Forelimb muscle (tissue), 1 donor: ENCODE results near the gene GXYLT1. TPM values are rescaled to one million over a fixed set of nuclear protein-coding genes. Genes with fewer than 3 reads are reported as not detected.
"Not testable (repeated sequence)": the region's sequence is repeated elsewhere in the genome, so short reads cannot be mapped to it uniquely, and the experiment has no call there.

ENCODE experiments used
- DNase-seq: peaks from one replicate; pipeline ENCODE4 v3.0.0-alpha.2; 2013; ENCODE audit warnings: low read depth
- polyA plus RNA-seq: library from polyadenylated mRNA; unstranded; fragments of 120-200 nt; gene quantifications from one replicate; pipeline ENCODE4 v1.2.1, GENCODE V29; 2013; ENCODE audit not compliant: insufficient read length

The GXYLT1 gene
- polyA plus RNA-seq, 1 donor = 15.0 TPM

DNA sequence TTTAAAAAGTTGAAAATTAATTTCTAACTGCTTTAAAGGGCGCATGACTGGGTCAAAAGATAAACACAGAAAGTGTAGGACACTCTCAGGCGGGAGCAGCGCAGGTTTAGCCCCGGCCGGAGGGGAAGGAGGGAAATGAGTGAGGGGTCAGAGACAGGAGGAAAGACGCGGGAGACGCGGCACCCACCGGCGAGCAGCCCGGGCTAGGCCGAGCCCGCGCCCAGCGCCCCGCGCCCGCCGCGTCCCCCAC is 591 bp downstream of the GXYLT1 start:
- DNase-seq = no peak

DNA sequence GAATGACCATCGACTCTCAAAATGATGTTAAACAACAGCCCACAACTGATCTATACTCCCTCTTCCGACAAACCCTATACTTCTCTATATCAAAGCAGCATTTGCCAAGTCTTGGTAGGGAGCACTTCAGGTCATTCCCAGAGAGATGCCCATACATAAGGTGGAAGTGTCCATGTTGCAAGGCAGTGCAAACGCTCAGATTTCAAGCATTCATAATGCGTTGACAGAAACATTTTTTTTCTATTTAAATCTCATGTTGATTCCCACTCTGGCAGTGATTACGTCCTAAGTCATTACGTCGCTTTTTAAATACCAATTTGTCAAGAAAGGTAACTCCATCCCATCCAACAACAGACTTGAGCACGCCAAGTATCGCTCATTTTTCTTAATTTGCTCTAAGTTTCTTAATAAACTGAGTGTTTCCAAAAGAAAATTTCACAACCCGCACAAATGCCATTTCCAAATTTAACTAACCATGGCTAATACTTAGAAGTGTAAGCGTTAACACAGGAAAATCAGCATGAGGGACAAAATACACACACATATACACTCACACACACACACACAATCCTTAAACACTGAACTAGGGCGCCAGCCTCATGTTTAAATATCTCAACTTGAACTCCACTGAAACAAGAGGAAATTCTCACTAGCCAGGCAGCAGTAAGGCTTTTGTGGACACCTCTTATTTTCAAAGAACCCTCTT is 1.1 kb downstream of the GXYLT1 start:
- no peak for DNase-seq

DNA sequence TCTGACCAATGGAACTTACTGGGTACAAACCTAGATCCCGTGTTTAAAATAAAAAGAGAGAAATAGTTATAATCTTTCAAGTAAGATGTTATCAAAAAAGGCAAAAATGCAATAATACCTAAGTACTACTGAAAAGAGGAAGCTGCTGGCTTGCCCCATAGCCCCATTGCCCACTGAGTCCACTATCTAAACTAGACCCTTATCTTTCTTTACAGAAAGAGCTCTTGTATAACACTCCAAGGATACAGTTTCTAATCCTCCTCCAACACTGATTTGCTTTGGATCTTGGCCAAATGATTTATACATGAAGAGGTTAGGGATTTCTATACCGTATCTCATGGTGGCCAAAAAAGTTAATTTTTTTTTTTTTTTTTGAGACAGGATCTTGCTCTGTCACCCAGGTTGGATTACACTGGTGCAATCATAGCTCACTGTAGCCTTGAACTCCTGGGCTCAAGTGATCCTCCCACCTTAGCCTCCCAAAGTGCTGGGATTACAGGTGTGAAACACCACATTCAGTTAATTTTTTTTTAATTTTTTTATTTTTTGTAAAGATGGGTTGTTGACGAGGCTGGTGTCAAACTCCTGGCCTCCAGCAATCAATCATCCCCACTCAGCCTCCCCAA is 2.6 kb downstream of the GXYLT1 start:
- DNase-seq = no peak

DNA sequence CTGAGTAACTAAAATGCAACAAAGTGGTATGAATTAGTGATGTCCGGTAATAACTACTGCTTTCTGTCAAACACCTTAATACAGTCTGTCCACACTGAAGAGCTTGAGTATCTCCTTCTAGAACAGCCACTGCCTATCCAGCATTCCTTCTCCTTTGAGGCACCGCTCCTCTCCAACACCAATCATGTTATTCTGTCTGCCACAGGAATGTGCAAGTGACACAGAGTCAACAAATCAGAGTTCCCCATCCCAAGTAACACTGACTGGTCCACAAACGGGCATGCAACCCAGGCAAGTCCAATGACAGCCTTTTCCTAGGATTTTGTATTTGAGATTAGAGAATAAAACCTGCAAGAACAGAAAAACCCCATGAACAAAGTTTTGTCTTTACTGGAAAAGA is 3.8 kb downstream of the GXYLT1 start:
- DNase-seq = no peak

DNA sequence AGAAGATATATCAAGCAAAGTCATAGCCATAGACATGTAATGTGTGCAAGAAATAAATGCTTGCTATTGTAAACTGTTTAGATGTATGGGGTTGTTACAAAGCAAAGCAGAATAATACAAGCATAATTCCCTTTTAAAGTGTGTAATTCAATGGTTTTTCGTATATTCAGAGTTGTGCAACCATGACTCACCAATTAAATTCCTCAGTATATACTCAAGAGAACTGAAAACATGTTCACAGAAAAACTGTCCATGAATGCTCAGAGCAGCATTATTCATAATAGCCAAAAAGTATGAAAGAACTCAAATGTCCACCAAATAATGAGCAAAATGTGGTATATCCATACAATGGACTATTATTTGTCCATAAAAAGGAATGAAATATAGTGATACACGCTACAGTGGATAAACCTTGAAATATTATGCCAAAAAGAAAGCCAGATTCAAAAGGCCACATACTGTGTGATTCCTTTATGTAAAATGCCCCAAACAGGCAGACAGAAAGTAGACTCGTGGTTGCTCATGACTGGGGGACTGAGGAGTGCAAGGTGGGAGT is 9.3 kb downstream of the GXYLT1 start:
- DNase-seq = no peak

DNA sequence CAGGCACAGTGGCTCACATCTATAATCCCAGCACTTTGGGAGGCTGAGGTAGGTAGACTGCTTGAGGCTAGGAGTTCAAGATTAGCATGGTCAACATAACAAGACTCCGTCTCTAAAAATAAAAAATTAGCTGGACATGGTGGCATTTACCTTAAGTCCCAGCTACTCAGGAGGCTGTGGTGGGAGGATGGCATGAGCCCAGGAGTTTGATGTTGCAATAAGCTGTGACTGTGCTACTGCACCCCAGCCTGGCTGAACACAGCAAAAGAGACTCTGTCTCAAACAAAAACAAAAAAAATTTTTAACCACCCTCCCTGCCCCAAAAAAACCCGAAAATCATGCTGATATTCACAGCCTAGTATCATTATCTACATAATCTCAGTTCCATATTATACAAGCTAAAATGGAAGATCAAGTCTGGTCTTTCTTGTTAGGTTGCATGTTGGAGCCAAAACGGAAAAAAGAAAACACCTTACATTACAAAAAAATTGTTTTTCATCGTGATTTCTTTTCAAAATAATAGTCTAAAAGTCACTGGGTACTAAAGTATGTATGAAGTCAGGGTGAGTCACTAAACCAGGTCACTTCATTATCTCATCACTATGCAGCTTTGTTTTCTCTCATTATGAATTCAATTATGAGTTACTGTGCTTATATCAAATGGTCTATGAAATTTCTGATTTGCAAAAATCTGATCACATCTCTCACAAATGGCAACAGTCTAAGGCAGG is 13.8 kb downstream of the GXYLT1 start:
- DNase-seq = no peak

DNA sequence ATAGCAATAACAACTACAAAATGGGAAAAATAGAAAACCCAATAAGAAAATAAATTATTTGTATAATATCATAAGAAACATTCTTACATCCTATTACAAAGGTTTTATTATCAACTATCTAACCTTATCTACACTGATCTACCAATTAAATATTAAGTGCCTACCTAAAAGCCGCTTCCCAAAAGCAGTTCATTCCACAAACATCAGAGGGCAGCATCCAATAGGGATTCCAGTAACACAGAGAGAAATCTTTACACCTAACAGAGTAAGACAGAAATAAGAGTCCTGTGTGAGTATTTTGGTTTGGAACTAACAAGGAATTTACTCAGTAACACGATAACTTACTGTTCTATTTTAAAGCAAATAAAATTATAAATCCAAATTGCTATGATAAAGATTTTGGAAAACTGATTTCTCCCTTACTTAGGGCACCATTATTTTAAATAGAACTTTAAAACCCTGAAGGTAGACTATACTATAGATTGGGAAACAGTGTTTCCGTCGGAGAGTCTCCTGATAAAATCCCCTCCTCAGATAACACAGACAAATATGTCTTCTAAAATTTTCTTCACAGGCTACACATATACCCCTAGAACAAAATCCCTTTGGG is 15.0 kb downstream of the GXYLT1 start:
- no peak for DNase-seq

DNA sequence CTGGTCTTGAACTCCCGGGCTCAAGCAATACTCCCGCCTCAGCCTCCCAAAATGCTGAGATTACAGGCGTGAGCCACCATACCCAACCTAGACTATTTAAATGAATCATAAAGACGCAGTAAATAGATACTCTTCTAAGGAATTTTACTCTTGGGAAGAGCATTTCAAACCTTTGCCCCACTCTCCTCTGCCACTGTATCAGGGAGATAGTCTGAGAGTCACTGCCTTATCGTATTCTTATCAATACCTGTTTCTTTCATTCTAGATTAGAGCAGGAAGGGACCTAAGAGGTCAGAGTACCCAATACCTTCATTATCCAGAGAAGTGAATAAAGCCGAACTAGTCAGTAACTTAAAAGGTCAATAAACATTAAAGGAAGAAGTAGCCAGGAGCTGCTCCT is 15.8 kb downstream of the GXYLT1 start:
- no peak for DNase-seq

DNA sequence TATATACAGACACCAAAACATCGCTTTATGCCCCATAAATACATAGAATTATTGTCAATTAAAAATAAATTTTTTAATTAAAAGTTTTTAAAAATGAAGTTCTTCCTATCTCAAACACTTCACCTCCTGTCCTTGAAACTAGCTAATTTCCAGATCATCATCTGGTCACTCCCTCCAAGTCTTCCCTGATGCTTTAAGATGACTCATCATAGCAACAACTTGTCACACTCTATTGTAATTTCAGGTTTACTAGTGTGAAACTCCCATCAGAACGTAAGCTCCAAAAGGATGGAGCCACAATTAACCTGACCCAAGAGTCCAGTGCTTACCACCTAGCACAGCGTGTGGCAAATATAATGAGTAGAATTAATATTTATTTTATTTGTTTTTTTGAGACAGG is 16.3 kb downstream of the GXYLT1 start:
- DNase-seq = no peak

DNA sequence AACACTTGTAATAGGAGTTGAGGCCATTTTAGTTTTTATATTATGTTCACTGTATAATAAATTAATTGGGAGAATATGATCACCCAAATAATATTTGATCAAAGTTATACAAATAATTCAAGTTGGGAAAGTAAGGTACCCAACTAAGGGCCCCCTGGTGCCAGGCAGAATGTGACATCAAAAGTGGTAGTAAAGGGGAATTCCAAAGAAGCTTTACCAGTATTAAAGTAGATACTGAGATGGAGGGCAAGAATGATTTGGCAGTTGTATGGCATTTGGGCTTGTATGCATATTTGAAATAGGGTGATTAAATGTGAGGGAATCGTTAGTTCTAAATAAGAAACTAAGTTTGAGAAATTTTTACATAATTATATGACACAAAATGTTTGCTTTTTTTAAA is 17.7 kb downstream of the GXYLT1 start:
- DNase-seq = no peak

DNA sequence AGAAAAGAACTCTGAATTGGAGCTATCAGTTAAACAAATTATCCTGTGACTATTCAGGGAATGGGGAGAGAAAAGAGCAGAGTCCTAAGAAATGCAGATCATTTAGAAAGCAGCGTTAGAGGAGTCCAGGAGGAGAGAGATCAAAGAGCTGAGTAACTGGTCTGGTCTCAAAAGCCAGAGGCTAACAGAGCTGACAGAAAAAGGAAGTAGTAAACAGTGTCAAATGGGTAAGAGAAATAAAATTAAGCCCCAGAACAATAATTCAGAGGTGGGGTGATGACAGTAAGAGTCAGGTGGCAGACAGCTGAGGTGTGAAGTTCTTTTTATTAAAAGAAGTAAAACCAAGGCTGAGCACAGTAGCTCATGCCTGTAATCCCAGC is 19.3 kb downstream of the GXYLT1 start:
- no peak for DNase-seq

DNA sequence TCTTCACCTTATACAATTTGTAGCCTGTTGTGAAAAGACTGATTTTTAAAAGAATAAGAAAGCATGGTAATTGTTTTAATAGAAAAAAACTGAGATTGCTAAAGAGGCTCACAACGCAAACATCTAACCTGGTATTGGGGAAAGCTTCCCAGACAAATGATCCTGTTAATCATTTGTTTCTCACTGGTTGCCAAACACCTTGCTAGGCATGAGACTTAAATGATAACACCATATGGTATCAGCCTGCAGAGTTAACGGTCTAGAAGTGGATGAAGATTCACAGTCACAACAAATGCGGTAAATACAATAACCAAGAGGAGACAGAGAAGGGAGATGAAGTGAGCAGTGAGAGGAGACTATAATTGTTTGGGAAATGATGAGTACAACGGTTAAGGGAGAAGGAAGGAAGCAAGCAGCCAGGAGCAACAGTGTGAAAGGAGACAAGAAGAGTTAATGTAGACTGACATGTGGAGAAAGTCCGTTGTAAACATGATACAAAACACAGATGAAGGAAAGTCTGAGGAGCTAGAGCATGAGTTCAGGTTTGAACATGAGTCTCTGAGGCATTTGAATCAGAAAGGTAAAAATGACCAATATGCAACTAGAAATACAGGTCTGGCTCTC is 19.8 kb downstream of the GXYLT1 start:
- no peak for DNase-seq

DNA sequence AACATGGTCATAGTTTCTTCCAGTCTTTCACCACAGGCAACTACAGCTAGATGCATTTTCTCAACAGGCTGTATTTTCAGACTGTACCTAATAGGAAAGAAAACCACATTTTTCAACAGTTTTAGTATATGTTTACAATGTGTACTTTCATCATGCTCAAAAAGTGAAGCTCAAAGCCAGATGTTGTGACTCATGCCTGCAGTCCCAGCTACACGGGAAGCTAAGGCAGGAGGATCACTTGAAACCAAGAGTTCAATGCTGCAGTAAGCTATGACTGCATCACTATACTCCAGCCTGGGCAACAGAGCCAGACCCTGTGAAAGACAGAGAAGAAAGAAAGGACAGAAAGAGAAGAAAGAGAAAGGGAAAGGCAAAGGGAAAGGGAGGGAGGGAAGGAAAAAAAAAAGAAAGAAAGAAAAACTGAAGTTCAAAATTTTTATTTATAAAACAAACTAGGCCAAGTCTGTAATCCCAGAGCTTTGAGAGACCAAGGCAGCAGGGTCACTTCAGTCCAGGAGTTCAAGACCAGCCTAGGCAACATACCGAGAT is 25.5 kb downstream of the GXYLT1 start:
- no peak for DNase-seq

DNA sequence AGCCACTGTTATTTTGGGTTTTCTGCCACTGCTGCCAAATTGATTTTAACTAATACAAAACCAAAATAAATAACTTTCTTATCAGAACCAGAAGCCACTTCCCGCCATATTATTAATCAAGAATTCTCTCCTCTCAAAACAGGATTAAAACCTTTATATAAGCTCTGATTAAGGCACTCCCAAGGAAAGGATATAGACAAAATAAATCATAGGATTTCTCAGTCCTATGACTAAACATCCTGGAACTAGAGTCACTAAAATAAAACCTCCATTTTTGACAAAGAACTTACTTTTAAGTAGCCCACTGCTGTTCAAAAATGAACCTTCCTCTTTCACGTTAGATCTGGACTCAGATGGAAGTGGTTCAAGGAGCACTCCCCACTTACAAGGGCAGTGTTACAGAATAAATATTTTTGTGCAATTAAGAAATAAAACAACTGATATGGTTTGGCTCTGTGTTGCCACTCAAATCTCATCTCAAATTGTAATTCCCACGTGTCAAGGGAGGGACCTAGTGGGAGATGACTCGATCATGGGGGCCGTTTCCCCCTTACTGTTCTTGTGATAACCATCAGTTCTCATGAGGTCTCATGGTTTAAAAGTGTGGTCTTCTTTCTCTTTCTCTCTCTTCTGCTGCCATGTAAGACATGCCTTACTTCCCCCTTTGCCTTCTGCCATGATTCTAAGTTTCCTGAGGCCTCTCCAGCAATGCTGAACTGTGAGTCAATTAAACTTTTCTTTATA is 26.4 kb downstream of the GXYLT1 start:
- no peak for DNase-seq

DNA sequence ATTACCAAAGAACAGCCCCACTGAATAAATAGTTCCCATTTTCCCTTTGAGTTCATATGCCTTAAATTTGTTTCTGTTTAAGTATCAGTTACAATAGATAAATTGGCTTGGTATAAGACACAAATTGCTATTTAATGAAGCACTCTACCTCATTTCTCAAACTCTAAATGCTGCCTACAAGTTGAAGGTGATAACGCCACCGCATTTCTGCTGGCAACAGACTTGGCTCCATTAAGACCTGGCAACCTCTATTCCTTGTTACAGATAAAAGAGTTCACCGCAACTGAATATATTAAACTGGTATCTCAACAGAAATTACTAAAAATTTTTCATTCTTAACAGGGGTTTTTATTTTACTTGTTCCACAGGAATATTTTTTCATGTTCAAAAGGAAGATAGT is 35.6 kb downstream of the GXYLT1 start:
- DNase-seq = no peak

DNA sequence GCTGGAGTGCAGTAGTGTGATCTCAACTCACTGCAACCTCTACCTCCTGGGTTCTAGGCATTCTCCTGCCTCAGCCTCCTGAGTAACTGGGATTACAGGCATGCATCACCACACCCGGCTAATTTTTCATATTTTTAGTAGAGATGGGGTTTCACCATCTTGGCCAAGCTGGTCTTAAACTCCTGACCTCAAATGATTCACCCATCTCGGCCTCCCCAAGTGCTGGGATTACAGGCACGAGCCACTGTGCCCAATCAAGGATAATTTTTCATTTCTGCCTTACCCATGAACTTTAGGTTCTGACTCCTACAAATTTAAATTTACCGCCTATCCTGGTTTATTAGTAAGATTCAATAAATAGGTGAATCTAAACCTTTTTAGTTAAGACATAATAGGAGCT is 37.9 kb downstream of the GXYLT1 start:
- not testable (repeated sequence) for DNase-seq

DNA sequence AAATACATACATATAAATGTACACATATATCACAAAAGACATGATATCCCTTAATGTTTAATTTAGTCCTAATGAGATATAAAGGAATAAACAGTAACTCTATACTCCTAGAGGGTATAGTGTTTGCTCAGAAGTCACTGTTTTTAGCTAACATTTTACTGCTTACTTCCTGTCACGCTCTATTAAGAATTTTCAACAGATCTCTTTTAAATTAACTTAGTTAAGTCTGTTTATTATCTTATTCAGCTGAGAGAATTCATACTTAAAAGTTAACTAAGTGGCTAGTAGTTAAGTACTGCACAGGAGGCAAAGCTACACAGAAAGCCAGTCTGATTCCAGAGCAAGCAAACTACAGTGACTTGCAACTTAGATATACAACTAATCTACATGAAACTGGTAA is 39.9 kb downstream of the GXYLT1 start:
- no peak for DNase-seq

DNA sequence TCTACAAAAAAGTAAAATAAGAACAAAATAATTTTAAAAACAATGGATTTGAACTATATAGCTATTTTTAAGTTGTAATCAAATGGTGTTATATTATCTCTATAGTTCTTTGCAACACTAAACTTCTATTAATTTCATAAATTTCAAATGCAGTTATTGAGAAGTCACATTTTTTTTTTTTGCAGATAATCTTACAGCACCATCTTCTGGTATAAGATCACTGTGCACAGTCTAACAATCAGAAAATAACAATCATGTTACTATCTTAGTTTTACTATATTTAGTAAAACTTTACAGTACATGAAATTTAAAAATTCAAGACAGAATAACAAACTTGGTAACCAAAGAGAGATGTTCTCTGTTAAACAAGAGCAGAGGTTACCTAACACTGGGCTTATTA is 40.6 kb downstream of the GXYLT1 start:
- no peak for DNase-seq

DNA sequence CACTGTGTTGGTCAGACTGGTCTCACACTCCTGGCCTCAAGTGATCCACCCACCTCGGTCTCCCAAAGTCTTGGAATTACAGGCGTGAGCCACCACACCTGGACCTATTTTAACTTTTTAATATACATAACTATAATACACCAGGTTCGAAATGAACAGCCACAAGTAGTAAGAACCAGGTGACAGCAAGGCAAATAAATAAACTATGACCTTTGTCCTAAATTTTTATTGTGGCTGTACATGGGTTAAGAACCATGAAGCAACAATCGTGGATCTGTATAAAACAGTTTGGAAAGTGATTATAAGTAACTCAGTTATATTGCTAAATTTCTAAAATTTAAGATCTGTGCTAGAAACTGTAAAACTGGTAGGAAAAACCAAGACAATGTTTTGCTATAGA is 41.5 kb downstream of the GXYLT1 start:
- DNase-seq = no peak

DNA sequence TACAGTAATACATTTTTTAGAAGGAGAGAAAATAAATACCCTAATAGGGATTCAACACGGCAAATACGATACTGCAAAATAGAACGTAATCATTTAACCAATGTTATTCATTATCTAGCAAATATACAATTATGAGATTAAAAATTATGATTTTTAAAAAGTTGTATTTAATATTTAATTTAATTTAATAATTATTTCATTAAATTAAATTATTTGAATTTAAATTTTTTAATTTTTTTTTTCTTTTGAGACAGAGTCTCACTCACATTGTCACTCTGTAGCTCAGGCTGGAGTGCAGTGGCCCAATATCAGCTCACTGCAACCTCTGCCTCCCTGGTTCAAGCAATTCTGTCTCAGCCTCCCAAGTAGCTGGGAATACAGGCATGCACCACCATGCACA is 42.0 kb downstream of the GXYLT1 start:
- DNase-seq = no peak

DNA sequence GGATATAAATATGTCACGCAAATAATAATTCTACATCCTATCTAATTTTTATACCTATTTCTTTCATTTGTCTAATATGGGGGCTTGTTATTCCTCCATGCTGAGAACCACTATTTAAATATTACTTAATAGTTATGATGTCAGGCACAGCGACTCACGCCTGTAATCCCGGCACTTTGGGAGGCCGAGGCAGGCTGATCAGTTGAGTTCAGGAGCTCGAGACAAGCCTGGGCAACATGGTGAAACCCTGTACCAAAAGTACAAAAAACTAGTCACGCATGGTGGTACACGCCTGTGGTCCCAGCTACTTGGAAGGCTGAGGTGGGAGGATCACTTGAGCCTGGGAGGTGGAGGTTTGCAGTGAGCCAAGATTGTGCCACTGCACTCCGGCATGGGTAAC is 45.2 kb downstream of the GXYLT1 start:
- DNase-seq = no peak
